Endothelial cell of umbilical vein (primary cell): ENCODE results near the gene KCNIP3. TPM values are rescaled to one million over a fixed set of nuclear protein-coding genes. Genes with fewer than 3 reads are reported as not detected.

Experiments
- BruUV-seq: library from RNA; stranded (reverse); fragments of 400-500 nt; replicated peaks from 2 replicates; lab custom pipeline; 2021; lab: Mats Ljungman, UMichigan
- CTCF ChIA-PET: fragments of 300-600, 350-600 bp; sonication (Branson Sonifier 250); formaldehyde crosslinking; loops from one replicate; lab custom pipeline; 2021; ENCODE audit warnings: antibody characterized with exemption, inconsistent platforms; lab: Charles Lee
- POLR2A ChIA-PET: fragments of 300-600, 350-600 bp; sonication (Branson Sonifier 250); formaldehyde crosslinking; loops from one replicate; lab custom pipeline; 2021; ENCODE audit warnings: antibody characterized with exemption, inconsistent platforms; lab: Charles Lee
- DNase-seq: peaks from one replicate; pipeline ENCODE4 v3.0.0-alpha.2; 2011; ENCODE audit warnings: low read depth, low spot score
- FAIRE-seq: peaks from 2 replicates; lab custom pipeline; 2011; peaks lifted over from hg19 to GRCh38; lab: Jason Lieb, UNC
- H2AFZ ChIP-seq: 2 replicates; pipeline ENCODE4 v1.6.0; 2012; ENCODE audit warnings: low read depth, low read length, control low read depth, inconsistent platforms
- H3K27ac ChIP-seq: 2 replicates; pipeline ENCODE4 v1.5.1; 2011; ENCODE audit warnings: low read depth, mild to moderate bottlenecking, control low read depth, low read length, moderate library complexity; ENCODE audit not compliant: insufficient read depth
- H3K27me3 ChIP-seq, 2 experiments: 2 replicates each; pipeline versions ENCODE4 v1.6.0 to v1.6.1; 2011; ENCODE audit warnings: low read length in 2 of 2, mixed read lengths in 1 of 2; ENCODE audit not compliant: control insufficient read depth in 2 of 2, insufficient read depth in 2 of 2
- H3K36me3 ChIP-seq, 2 experiments: 2 replicates in 1 of 2; 3 replicates in 1 of 2; pipeline ENCODE4 v1.5.1; 2011; ENCODE audit warnings: low read length in 2 of 2, mild to moderate bottlenecking in 1 of 2, moderate library complexity in 1 of 2; ENCODE audit not compliant: control insufficient read depth in 2 of 2, insufficient read depth in 2 of 2; ENCODE audit errors: extremely low read depth in 1 of 2
- H3K4me1 ChIP-seq: 3 replicates; pipeline ENCODE4 v1.5.1; 2011; ENCODE audit warnings: mild to moderate bottlenecking, low read length; ENCODE audit not compliant: control insufficient read depth, insufficient read depth; ENCODE audit errors: extremely low read depth
- H3K4me2 ChIP-seq: 2 replicates; pipeline ENCODE4 v1.6.1; 2011; ENCODE audit warnings: low read length, control low read depth, mixed read lengths; ENCODE audit not compliant: insufficient read depth
- H3K4me3 ChIP-seq, 3 experiments: fragments of 200-600 bp in 1 of 3; sonication (generic), shearing (Covaris generic) in 1 of 3; replicated peaks in 1 of 3; 2 replicates each; pipeline ENCODE4 v1.5.1; 2011 to 2016; ENCODE audit warnings: control low read depth in 3 of 3, low read length in 3 of 3, mild to moderate bottlenecking in 2 of 3, inconsistent platforms in 1 of 3, low read depth in 1 of 3, moderate library complexity in 1 of 3; ENCODE audit not compliant: insufficient read depth in 1 of 3
- H3K79me2 ChIP-seq: 2 replicates; pipeline ENCODE4 v1.6.0; 2012; ENCODE audit warnings: low read length, inconsistent platforms; ENCODE audit not compliant: control insufficient read depth, insufficient read depth
- H3K9ac ChIP-seq: replicated peaks from 2 replicates; pipeline ENCODE3; 2011; ENCODE audit warnings: low read length, control low read depth; ENCODE audit not compliant: insufficient read depth; ENCODE audit errors: extremely low read depth
- H3K9me1 ChIP-seq: replicated peaks from 3 replicates; pipeline ENCODE4 v1.6.0; 2011; ENCODE audit warnings: mild to moderate bottlenecking, low read length; ENCODE audit not compliant: control insufficient read depth, insufficient read depth; ENCODE audit errors: extremely low read depth
- H3K9me3 ChIP-seq: replicated peaks from 2 replicates; pipeline ENCODE4 v1.5.1; 2012; ENCODE audit warnings: low read length, inconsistent platforms; ENCODE audit not compliant: control insufficient read depth, insufficient read depth
- H4K20me1 ChIP-seq: replicated peaks from 2 replicates; pipeline ENCODE3; 2011; ENCODE audit warnings: mild to moderate bottlenecking, low read length; ENCODE audit not compliant: control insufficient read depth, insufficient read depth; ENCODE audit errors: extremely low read depth
- FOS ChIP-seq: IDR thresholded peaks from 2 replicates; pipeline ENCODE4 v1.6.1; 2011; ENCODE audit warnings: mild to moderate bottlenecking, low read length, moderate library complexity, borderline replicate concordance; ENCODE audit not compliant: insufficient read depth
- GATA2 ChIP-seq: IDR thresholded peaks from 2 replicates; pipeline ENCODE4 v1.7.0; 2011; ENCODE audit warnings: low read depth, mild to moderate bottlenecking, moderate library complexity, mixed read lengths, low read length; ENCODE audit not compliant: insufficient read length, insufficient read depth
- MYC ChIP-seq: IDR thresholded peaks from one replicate; pipeline ENCODE4 v1.6.1; 2011; ENCODE audit warnings: mild to moderate bottlenecking, low read depth, low read length
- POLR2A ChIP-seq: IDR thresholded peaks from 2 replicates; pipeline ENCODE4 v1.6.1; 2012; ENCODE audit warnings: low read depth, mild to moderate bottlenecking, control low read depth, low read length
- POLR2AphosphoS5 ChIP-seq: IDR thresholded peaks from 2 replicates; pipeline ENCODE4 v1.6.1; 2012; ENCODE audit warnings: low read depth, mild to moderate bottlenecking, control low read depth, low read length, moderate library complexity; ENCODE audit not compliant: insufficient read depth
- dilution Hi-C: fragments of 300-500 bp; cut with MboI; formaldehyde crosslinking; loops from one replicate; pipeline ENCODE4 v1.15.0; 2019; ENCODE audit warnings: low sequenced_read_pairs; ENCODE audit not compliant: extremely low pct_ligation_motif_present
- intact Hi-C: fragments of 100-400 bp; cut with micrococcal nuclease; formaldehyde crosslinking; loops from one replicate; pipeline ENCODE4 v1.10.0; 2022
- polyA plus RNA-seq, 4 experiments: library from polyadenylated mRNA; depleted of rRNA in 3 of 4; stranded (reverse) in 3 of 4; unstranded in 1 of 4; fragments of >200 nt; gene quantifications; 2 replicates each; pipeline versions ENCODE4 v1.2.1 to v1.2.3, GENCODE V29; 2011 to 2012; ENCODE audit warnings: missing spikeins in 1 of 4
- total RNA-seq: library from RNA; stranded (reverse); gene quantifications from 2 replicates; pipeline ENCODE4 v1.2.3, GENCODE V29; 2021
- TF ChIP-seq, protein P1 (sequence below): IDR thresholded peaks from 2 replicates; pipeline ENCODE4 v1.6.1; 2011; ENCODE audit not compliant: insufficient read depth, insufficient read length
- TF ChIP-seq, protein P2 (sequence below), 2 donors: IDR thresholded peaks; 1 replicate in 1 of 2; 2 replicates in 1 of 2; pipeline ENCODE4 v1.5.1; 2011; ENCODE audit warnings: low read length in 2 of 2, mild to moderate bottlenecking in 2 of 2, moderate library complexity in 2 of 2, control low read depth in 1 of 2, inconsistent platforms in 1 of 2, low read depth in 1 of 2; ENCODE audit not compliant: insufficient read depth in 1 of 2; ENCODE audit errors: extremely low read depth in 1 of 2

KCNIP3 gene
- total and polyA plus RNA-seq, 2 donors (not counting 3 experiments of a cell fraction or from before 2014, with no cell fraction given) = 0.12 to 0.62 TPM

DNA sequence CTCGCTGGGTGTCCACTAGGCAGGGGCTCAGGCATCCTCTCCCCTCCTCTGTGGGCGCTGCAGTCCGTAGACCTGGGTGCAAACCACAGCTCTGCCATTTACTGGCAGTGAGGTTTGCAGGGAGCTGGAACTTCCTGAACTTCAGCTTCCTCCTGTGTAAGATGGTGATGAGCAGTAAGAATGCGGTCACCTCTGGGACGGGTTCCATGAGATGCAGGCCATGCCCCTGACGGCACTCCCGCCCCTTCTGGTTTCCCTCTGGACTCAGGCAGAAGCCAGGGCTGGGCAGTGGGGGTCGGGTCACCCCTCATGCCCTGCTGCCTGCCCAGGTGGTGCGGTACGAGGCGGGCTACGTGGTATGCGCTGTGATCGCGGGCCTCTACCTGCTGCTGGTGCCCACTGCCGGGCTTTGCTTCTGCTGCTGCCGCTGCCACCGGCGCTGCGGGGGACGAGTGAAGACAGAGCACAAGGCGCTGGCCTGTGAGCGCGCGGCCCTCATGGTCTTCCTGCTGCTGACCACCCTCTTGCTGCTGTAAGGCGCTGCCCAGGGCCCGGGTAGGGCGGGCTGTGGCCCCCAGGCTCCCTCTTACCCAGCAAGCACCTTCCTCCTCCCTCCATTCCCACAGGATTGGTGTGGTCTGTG is 21.4 kb upstream of the KCNIP3 start:
- ChIA-PET POLR2A (no interaction called here), CTCF (no interaction called here)
- H3K9me1 ChIP-seq = no peaks in the 10 kb centered on the region
- no peak overlapping the region for H3K9ac ChIP-seq
- H3K27ac ChIP-seq = no peak overlapping the region
- H3K79me2 ChIP-seq = no peaks in the 10 kb centered on the region
- intact Hi-C loops = no loop called here
- H3K4me3 ChIP-seq = no peak overlapping the region
- no peaks in the 10 kb centered on the region for H4K20me1 ChIP-seq
- no TSS peak for BruUV-seq
- no peaks in the 10 kb centered on the region for H3K27me3 ChIP-seq
- TF ChIP-seq MYC = no peak
- H3K4me2 ChIP-seq = no peak overlapping the region
- no peak overlapping the region for H2AFZ ChIP-seq
- H3K9me3 ChIP-seq = no peaks in the 10 kb centered on the region
- FAIRE-seq (no peak), DNase-seq (no peak)
- H3K36me3 ChIP-seq = no peaks in the 10 kb centered on the region
- dilution Hi-C loops = no loop called here
- H3K4me1 ChIP-seq = no peaks in the 10 kb centered on the region

DNA sequence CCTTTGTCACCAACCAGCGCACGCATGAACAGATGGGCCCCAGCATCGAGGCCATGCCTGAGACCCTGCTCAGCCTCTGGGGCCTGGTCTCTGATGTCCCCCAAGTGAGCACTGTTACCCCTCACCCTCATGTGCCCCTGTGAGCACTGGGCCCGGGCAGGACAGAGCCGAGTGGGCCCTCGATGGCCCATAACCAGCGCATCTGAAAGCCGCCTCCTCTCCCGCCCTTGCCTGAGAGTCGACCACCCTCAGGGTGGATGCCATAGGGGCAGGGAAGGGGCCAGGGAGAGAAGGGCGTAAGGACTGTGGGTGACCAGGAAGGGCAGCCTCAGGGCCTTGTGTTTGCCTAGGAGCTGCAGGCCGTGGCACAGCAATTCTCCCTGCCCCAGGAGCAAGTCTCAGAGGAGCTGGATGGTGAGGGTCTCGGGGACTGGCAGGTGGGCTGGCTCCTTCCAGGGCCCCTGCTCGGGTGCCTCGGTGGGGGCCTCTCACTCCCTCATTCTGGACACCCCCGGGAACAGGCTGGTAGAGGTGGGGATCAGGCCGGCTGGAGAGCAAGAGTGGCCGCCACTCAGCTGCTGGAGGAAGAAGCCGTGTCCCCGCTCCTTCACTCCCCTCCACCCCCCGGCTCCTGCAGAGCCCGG is 20.8 kb upstream of the KCNIP3 start:
- FAIRE-seq (no peak), DNase-seq (no peak)
- Histone ChIP-seq H2AFZ (no peak overlapping the region), H3K4me1 (no peaks in the 10 kb centered on the region), H3K4me2 (no peak overlapping the region), H4K20me1 (no peaks in the 10 kb centered on the region), H3K4me3 (no peak overlapping the region), H3K27ac (no peak overlapping the region), H3K9me3 (no peaks in the 10 kb centered on the region), H3K27me3 (no peaks in the 10 kb centered on the region), H3K36me3 (no peaks in the 10 kb centered on the region), H3K79me2 (no peaks in the 10 kb centered on the region), H3K9me1 (no peaks in the 10 kb centered on the region), H3K9ac (no peak overlapping the region)
- ChIA-PET CTCF (no interaction called here), POLR2A (no interaction called here)
- no TSS peak for BruUV-seq
- dilution Hi-C loops (no loop called here), intact Hi-C loops (no loop called here)
- TF ChIP-seq FOS = no peak
- no peak for TF ChIP-seq GATA2
- TF ChIP-seq POLR2A = no peak
- TF ChIP-seq, protein P1, sequence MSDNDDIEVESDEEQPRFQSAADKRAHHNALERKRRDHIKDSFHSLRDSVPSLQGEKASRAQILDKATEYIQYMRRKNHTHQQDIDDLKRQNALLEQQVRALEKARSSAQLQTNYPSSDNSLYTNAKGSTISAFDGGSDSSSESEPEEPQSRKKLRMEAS = no peak
- TF ChIP-seq POLR2AphosphoS5 = no peak
- TF ChIP-seq, protein P2, sequence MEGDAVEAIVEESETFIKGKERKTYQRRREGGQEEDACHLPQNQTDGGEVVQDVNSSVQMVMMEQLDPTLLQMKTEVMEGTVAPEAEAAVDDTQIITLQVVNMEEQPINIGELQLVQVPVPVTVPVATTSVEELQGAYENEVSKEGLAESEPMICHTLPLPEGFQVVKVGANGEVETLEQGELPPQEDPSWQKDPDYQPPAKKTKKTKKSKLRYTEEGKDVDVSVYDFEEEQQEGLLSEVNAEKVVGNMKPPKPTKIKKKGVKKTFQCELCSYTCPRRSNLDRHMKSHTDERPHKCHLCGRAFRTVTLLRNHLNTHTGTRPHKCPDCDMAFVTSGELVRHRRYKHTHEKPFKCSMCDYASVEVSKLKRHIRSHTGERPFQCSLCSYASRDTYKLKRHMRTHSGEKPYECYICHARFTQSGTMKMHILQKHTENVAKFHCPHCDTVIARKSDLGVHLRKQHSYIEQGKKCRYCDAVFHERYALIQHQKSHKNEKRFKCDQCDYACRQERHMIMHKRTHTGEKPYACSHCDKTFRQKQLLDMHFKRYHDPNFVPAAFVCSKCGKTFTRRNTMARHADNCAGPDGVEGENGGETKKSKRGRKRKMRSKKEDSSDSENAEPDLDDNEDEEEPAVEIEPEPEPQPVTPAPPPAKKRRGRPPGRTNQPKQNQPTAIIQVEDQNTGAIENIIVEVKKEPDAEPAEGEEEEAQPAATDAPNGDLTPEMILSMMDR (IDR thresholded peaks at IDR 0.05; ENCODE audit: extremely low read depth in 1 of 2, insufficient read depth in 1 of 2, low read depth in 1 of 2, low read length in 2 of 2) = no peak
- TF ChIP-seq MYC = no peak
